ENCODE data around the gene HS6ST1.
A peak's percentile ranks its signal among the peaks of the same experiment; 100 is the strongest.

HS6ST1 gene

GRCh38 chr2:128309280-128310093 is 9.2 kb downstream of the HS6ST1 start:
- peak; percentile 10 for DNase-seq

- DNase-seq = no peak
Observed at GRCh38 chr2:128308889-128309279, 9.8 kb downstream of the HS6ST1 start.

GRCh38 chr2:128308284-128308731 is 10.4 kb downstream of the HS6ST1 start:
- DNase-seq = no peak

- DNase-seq = no peak
Observed at GRCh38 chr2:128307595-128307994, 11.1 kb downstream of the HS6ST1 start.

GRCh38 chr2:128306931-128307460 is 11.7 kb downstream of the HS6ST1 start:
- DNase-seq = no peak

- DNase-seq = peak; percentile 91
Observed at GRCh38 chr2:128306081-128306930, 12.4 kb downstream of the HS6ST1 start.

- DNase-seq = peak; percentile 98
Observed at GRCh38 chr2:128305555-128306080, 13.1 kb downstream of the HS6ST1 start.

- DNase-seq = peak; percentile 98
Observed at GRCh38 chr2:128304715-128305554, 13.7 kb downstream of the HS6ST1 start.

- no peak for DNase-seq
Observed at GRCh38 chr2:128304330-128304714, 14.3 kb downstream of the HS6ST1 start.

GRCh38 chr2:128303911-128304310 is 14.8 kb downstream of the HS6ST1 start:
- no peak for DNase-seq

- DNase-seq = peak; percentile 15
Observed at GRCh38 chr2:128303095-128303791, 15.4 kb downstream of the HS6ST1 start.

- DNase-seq = no peak
Observed at GRCh38 chr2:128302744-128303067, 16.0 kb downstream of the HS6ST1 start.

GRCh38 chr2:128302011-128302743 is 16.5 kb downstream of the HS6ST1 start:
- no peak for DNase-seq

- DNase-seq = no peak
Observed at GRCh38 chr2:128301501-128301966, 17.1 kb downstream of the HS6ST1 start.

- DNase-seq = no peak
Observed at GRCh38 chr2:128301021-128301420, 17.6 kb downstream of the HS6ST1 start.

GRCh38 chr2:128300151-128301020 is 18.3 kb downstream of the HS6ST1 start:
- DNase-seq = peak; percentile 86

- peak; percentile 81 for DNase-seq
Observed at GRCh38 chr2:128299628-128300027, 19.0 kb downstream of the HS6ST1 start.

GRCh38 chr2:128298846-128299507 is 19.7 kb downstream of the HS6ST1 start:
- no peak for DNase-seq

GRCh38 chr2:128298286-128298685 is 20.4 kb downstream of the HS6ST1 start:
- no peak for DNase-seq
